PC-3 (cell line): ENCODE results near the gene ASCL5. TPM values are rescaled to one million over a fixed set of nuclear protein-coding genes. Genes with fewer than 3 reads are reported as not detected.

Experiments
- ATAC-seq: fragments of 200-7000 bp; cut with Tn5 transposase; 2 replicates; pipeline ENCODE4 v1.9.1; 2020; ENCODE audit warnings: mild to moderate bottlenecking, moderate library complexity
- BruUV-seq: library from RNA; stranded (reverse); fragments of 400-500 nt; replicated peaks from 2 replicates; lab custom pipeline; 2021; lab: Mats Ljungman, UMichigan
- CTCF ChIA-PET: fragments of 300-600 bp; sonication (Branson Sonifier 250); formaldehyde crosslinking; loops from one replicate; lab custom pipeline; 2022; ENCODE audit warnings: antibody characterized with exemption; lab: Charles Lee
- POLR2A ChIA-PET: fragments of 300-600 bp; sonication (Branson Sonifier 250); formaldehyde crosslinking; loops from one replicate; lab custom pipeline; 2022; ENCODE audit warnings: antibody characterized with exemption; ENCODE audit not compliant: unreplicated experiment; lab: Charles Lee
- DNase-seq: peaks from one replicate; pipeline ENCODE4 v3.0.0-alpha.2; 2015
- H2AFZ ChIP-seq: fragments of 300-600 bp; sonication (generic); 2 replicates; pipeline ENCODE4 v1.6.0; 2016; ENCODE audit warnings: antibody characterized with exemption, low read length
- H3F3A ChIP-seq: fragments of 300-600 bp; sonication (generic); one replicate; pipeline ENCODE4 v1.6.0; 2017; ENCODE audit warnings: antibody characterized with exemption, low read length, control low read depth, mild to moderate bottlenecking; ENCODE audit not compliant: unreplicated experiment
- H3K27ac ChIP-seq: fragments of 300-600 bp; sonication (generic); 2 replicates; pipeline ENCODE4 v1.5.1; 2016; ENCODE audit warnings: mild to moderate bottlenecking, low read length
- H3K27me3 ChIP-seq: fragments of 300-600 bp; sonication (generic); 2 replicates; pipeline ENCODE4 v1.6.1; 2016; ENCODE audit warnings: low read length, mixed read lengths
- H3K36me3 ChIP-seq: fragments of 300-600 bp; sonication (generic); 2 replicates; pipeline ENCODE4 v1.6.1; 2016; ENCODE audit warnings: low read depth, mixed run types, low read length, mixed read lengths
- H3K4me1 ChIP-seq: fragments of 300-600 bp; sonication (generic); 2 replicates; pipeline ENCODE4 v1.5.1; 2016; ENCODE audit warnings: low read length; ENCODE audit not compliant: insufficient read depth
- H3K4me2 ChIP-seq: fragments of 300-600 bp; sonication (generic); 2 replicates; pipeline ENCODE4 v1.6.0; 2016; ENCODE audit warnings: low read length
- H3K4me3 ChIP-seq: fragments of 300-600 bp; sonication (generic); 2 replicates; pipeline ENCODE4 v1.5.1; 2016; ENCODE audit warnings: mild to moderate bottlenecking, low read length, mixed read lengths
- H3K79me2 ChIP-seq: fragments of 300-600 bp; sonication (generic); 2 replicates; pipeline ENCODE4 v1.6.1; 2017; ENCODE audit warnings: low read length, mixed read lengths
- H3K9ac ChIP-seq: fragments of 300-600 bp; sonication (generic); 2 replicates; pipeline ENCODE4 v1.6.0; 2016; ENCODE audit warnings: mild to moderate bottlenecking, low read length
- H3K9me2 ChIP-seq: fragments of 300-600 bp; sonication (generic); replicated peaks from 2 replicates; pipeline ENCODE4 v1.6.1; 2016; ENCODE audit warnings: mixed run types, low read length, mixed read lengths
- H3K9me3 ChIP-seq: fragments of 300-600 bp; sonication (generic); 2 replicates; pipeline ENCODE4 v1.6.1; 2016; ENCODE audit warnings: low read length, mixed read lengths
- H4K20me1 ChIP-seq: fragments of 300-600 bp; sonication (generic); 2 replicates; pipeline ENCODE4 v1.6.1; 2016; ENCODE audit warnings: low read length, mixed read lengths
- CTCF ChIP-seq: fragments of 300-600 bp; sonication (generic); conservative IDR thresholded peaks from 2 replicates; pipeline ENCODE4 v1.5.1; 2017; ENCODE audit warnings: antibody characterized with exemption, low read depth, mild to moderate bottlenecking, low read length
- EZH2 ChIP-seq: fragments of 300-600 bp; sonication (generic); IDR thresholded peaks from one replicate; pipeline ENCODE4 v1.6.1; 2017; ENCODE audit warnings: antibody characterized with exemption, mild to moderate bottlenecking, low read length; ENCODE audit not compliant: unreplicated experiment
- EZH2phosphoT487 ChIP-seq: fragments of 300-600 bp; sonication (generic); IDR thresholded peaks from 2 replicates; pipeline ENCODE4 v1.6.1; 2018; ENCODE audit warnings: mild to moderate bottlenecking, antibody characterized with exemption, low read length, borderline replicate concordance
- intact Hi-C: fragments of 100-400 bp; cut with micrococcal nuclease; formaldehyde crosslinking; loops from 2 replicates; pipeline ENCODE4 v1.9.0; 2023
- total RNA-seq: library from RNA; depleted of rRNA; stranded (reverse); fragments of >200 nt; gene quantifications from 2 replicates; pipeline ENCODE4 v1.2.3, GENCODE V29; 2014

ASCL5 gene
- total RNA-seq, 1 experiment from 2014 or later = 3.1 TPM

GRCh38 chr1:201155354-201155753 is 28.4 kb upstream of the ASCL5 start:
- Histone ChIP-seq H2AFZ (no peak overlapping the region), H3K9me2 (no peaks in the 10 kb centered on the region), H3K9me3 (no peaks in the 10 kb centered on the region), H3K4me2 (no peak overlapping the region), H4K20me1 (no peaks in the 10 kb centered on the region), H3K36me3 (peaks cover 16% of the 10 kb centered on the region), H3K4me1 (peaks cover 20% of the 10 kb centered on the region), H3K4me3 (no peak overlapping the region), H3F3A (no peaks in the 10 kb centered on the region), H3K9ac (no peak overlapping the region), H3K27me3 (no peaks in the 10 kb centered on the region), H3K27ac (no peak overlapping the region), H3K79me2 (peaks cover 23% of the 10 kb centered on the region)
- DNase-seq (no peak), ATAC-seq (no peak)
- no peak for TF ChIP-seq EZH2
- no peak for TF ChIP-seq CTCF
- no peak for TF ChIP-seq EZH2phosphoT487
- ChIA-PET CTCF (no interaction called here), POLR2A (no interaction called here)
- BruUV-seq = no TSS peak
- intact Hi-C loops = no loop called here

GRCh38 chr1:201154389-201155165 is 27.6 kb upstream of the ASCL5 start, which contains the start of gene TMEM9:
Gene TMEM9 (minus strand): TSS chr1:201154474. CDS start chr1:201153923, 551 bp downstream.
- H3K4me1 ChIP-seq = peaks cover 20% of the 10 kb centered on the region
- TF ChIP-seq EZH2 (no peak), CTCF (no peak), EZH2phosphoT487 (no peak)
- peaks cover 24% of the 10 kb centered on the region for H3K36me3 ChIP-seq
- ChIA-PET CTCF (interaction anchor here (0.6 to 1.3 kb wide), 6 partner anchors 9 to 532 kb away, joined by 3 to 9 read pairs (median 4); no protein-coding TSS in a partner anchor), POLR2A (interaction anchor here (0.5 to 1.0 kb wide), 6 partner anchors 12 to 261 kb away, joined by 3 to 14 read pairs (median 4); no protein-coding TSS in a partner anchor)
- H3K4me2 ChIP-seq = peak within 1 kb of the TSS; percentile 88
- DNase-seq (peak; percentile 100), ATAC-seq (peak; percentile 95)
- H3K9ac ChIP-seq = peak within 1 kb of the TSS; percentile 71
- TSS peak; percentile 100 for BruUV-seq
- H3K79me2 ChIP-seq = peaks cover 23% of the 10 kb centered on the region
- peak within 1 kb of the TSS; percentile 1 for H3K27ac ChIP-seq
- H2AFZ ChIP-seq = peak within 1 kb of the TSS; percentile 77
- no peaks in the 10 kb centered on the region for H4K20me1 ChIP-seq
- H3K4me3 ChIP-seq = peak within 1 kb of the TSS; percentile 72
- no peaks in the 10 kb centered on the region for H3K9me2 ChIP-seq
- H3K9me3 ChIP-seq = no peaks in the 10 kb centered on the region
- no peaks in the 10 kb centered on the region for H3K27me3 ChIP-seq
- no peaks in the 10 kb centered on the region for H3F3A ChIP-seq
- intact Hi-C loops = loop anchor here (1.0 kb wide), 4 partner anchors 16 to 76 kb away; no protein-coding TSS in a partner anchor
